Upper lobe of left lung (tissue), 6 donors: ENCODE results near the gene ATG16L1. TPM values are rescaled to one million over a fixed set of nuclear protein-coding genes. Genes with fewer than 3 reads are reported as not detected.

Experiments
- ATAC-seq, 2 donors: fragments of 200-7000 bp; cut with Tn5 transposase; one replicate each; pipeline ENCODE4 v1.9.1; 2022; ENCODE audit warnings: mild to moderate bottlenecking in 2 of 2, moderate library complexity in 2 of 2; ENCODE audit not compliant: low FRiP score in 2 of 2
- DNase-seq, 2 donors: peaks; one replicate each; pipeline ENCODE4 v3.0.0-alpha.2; 2019 to 2020
- H3K27ac ChIP-seq, 4 donors: fragments of 200-600 bp; sonication (generic); one replicate each; pipeline ENCODE4 v1.5.1; 2016 to 2019
- H3K27me3 ChIP-seq, 4 donors: fragments of 200-600 bp; sonication (generic); one replicate each; pipeline ENCODE4 v1.5.1; 2017 to 2019
- H3K36me3 ChIP-seq, 4 donors: fragments of 200-600 bp; sonication (generic); one replicate each; pipeline ENCODE4 v1.5.1; 2016 to 2019
- H3K4me1 ChIP-seq, 4 donors: fragments of 200-600 bp; sonication (generic); one replicate each; pipeline ENCODE4 v1.5.1; 2018 to 2019
- H3K4me3 ChIP-seq, 4 donors: fragments of 200-600 bp; sonication (generic); one replicate each; pipeline ENCODE4 v1.5.1; 2017 to 2019; ENCODE audit warnings: mild to moderate bottlenecking in 2 of 4, moderate library complexity in 1 of 4
- H3K9me3 ChIP-seq, 4 donors: fragments of 200-600 bp; sonication (generic); one replicate each; pipeline ENCODE4 v1.5.1; 2018 to 2019
- EP300 ChIP-seq, 4 donors: sonication (generic); formaldehyde crosslinking; IDR thresholded peaks; one replicate each; pipeline ENCODE4 v1.5.1; 2017; ENCODE audit warnings: antibody characterized with exemption in 4 of 4, control low read depth in 2 of 4
- POLR2A ChIP-seq, 4 donors: fragments of 450-650 bp; IDR thresholded peaks; one replicate each; pipeline ENCODE4 v1.5.1; 2016 to 2017; ENCODE audit warnings: antibody characterized with exemption in 4 of 4, mild to moderate bottlenecking in 2 of 4
- POLR2AphosphoS5 ChIP-seq, 2 donors: sonication (generic); formaldehyde crosslinking; IDR thresholded peaks; one replicate each; pipeline ENCODE4 v1.5.1; 2017; ENCODE audit warnings: antibody characterized with exemption in 2 of 2
- WGBS, 2 donors: methylation state at CpG; one replicate each; pipeline ENCODE4 v1.1.5; 2017 to 2018; 5-methylcytosine and 5-hydroxymethylcytosine counted together
- total RNA-seq, 6 donors: library from RNA; depleted of rRNA in 4 of 6; stranded (reverse); fragments of >200 nt in 4 of 6; gene quantifications; one replicate each; pipeline versions ENCODE4 v1.1.0 to v1.2.1, GENCODE V29; 2016 to 2021
- TF ChIP-seq, protein P1 (sequence below), 6 experiments: fragments of 450-650 bp in 4 of 6; fragments of 200-600 bp in 2 of 6; sonication (generic) in 2 of 6; IDR thresholded peaks; one replicate each; pipeline ENCODE4 v1.5.1; 2016 to 2019; ENCODE audit warnings: antibody characterized with exemption in 6 of 6
- donor health status: DM: no; HTN: no; CAD: no; lungs with moderate emphysema.
- donor health status: DM: no; HTN: yes; CAD: no; lungs with severe emphysema.

Gene ATG16L1
- total RNA-seq, 6 donors from 2014 or later = 22.8 to 33.3 (median 26.4) TPM

DNA sequence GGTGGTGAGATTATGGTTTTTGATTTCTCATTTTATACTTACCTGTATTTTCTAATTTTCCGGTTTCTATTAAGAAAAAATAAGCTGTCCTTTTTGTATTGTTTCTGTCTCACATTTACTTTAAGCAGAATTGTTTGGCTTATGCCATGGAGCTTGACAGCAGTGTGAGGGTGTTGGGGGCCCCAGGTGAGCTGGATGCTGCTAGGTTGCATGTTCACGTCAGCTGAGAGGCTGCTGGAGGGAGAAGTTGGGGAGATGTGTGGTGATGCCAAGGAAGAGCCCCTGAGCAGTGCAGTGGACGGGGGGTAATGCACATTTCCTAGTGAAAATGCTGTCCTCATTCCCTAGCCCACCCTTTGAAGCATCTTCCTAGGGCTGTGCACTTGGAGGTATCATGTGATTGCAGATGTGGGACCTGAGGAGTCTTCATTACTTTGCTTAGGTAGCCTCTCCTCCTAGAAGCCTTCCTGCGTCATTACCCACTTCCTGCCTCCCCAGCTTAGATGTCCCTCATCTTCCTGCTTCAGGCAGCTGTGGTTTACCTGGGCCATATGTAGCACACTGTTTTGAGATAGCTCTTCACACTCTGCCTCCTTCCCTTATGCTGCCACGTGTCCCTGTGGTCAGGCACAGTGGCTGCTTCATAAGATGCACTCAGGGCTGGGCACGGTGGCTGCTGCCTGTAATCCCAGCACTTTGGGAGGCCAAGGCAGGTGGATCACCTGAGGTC is 16.2 kb downstream of the ATG16L1 start:
- Histone ChIP-seq H3K36me3 (peaks cover 36 to 99% (median 57%) of the 10 kb centered on the region in 4 donors), H3K27me3 (no peaks in the 10 kb centered on the region), H3K4me3 (no peak overlapping the region), H3K4me1 (peaks cover 0 to 10% (median 0%) of the 10 kb centered on the region in 4 donors), H3K27ac (peak overlapping the region in 1 of 4 donors; percentile 59), H3K9me3 (no peaks in the 10 kb centered on the region)
- 76 to 81% methylated on average over 6 of the region's 6 CpGs for WGBS, 2 donors
- no peak for TF ChIP-seq EP300 (IDR thresholded peaks at IDR 0.05)
- TF ChIP-seq POLR2AphosphoS5 (IDR thresholded peaks at IDR 0.05) = peak in 1 of 2 donors; percentile 62
- TF ChIP-seq, protein P1, sequence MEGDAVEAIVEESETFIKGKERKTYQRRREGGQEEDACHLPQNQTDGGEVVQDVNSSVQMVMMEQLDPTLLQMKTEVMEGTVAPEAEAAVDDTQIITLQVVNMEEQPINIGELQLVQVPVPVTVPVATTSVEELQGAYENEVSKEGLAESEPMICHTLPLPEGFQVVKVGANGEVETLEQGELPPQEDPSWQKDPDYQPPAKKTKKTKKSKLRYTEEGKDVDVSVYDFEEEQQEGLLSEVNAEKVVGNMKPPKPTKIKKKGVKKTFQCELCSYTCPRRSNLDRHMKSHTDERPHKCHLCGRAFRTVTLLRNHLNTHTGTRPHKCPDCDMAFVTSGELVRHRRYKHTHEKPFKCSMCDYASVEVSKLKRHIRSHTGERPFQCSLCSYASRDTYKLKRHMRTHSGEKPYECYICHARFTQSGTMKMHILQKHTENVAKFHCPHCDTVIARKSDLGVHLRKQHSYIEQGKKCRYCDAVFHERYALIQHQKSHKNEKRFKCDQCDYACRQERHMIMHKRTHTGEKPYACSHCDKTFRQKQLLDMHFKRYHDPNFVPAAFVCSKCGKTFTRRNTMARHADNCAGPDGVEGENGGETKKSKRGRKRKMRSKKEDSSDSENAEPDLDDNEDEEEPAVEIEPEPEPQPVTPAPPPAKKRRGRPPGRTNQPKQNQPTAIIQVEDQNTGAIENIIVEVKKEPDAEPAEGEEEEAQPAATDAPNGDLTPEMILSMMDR (IDR thresholded peaks at IDR 0.05) = no peak
- no peak for TF ChIP-seq POLR2A (IDR thresholded peaks at IDR 0.05)
- ATAC-seq (peak; percentile 35 to 61), DNase-seq (peak in 1 of 2 donors; percentile 52)

DNA sequence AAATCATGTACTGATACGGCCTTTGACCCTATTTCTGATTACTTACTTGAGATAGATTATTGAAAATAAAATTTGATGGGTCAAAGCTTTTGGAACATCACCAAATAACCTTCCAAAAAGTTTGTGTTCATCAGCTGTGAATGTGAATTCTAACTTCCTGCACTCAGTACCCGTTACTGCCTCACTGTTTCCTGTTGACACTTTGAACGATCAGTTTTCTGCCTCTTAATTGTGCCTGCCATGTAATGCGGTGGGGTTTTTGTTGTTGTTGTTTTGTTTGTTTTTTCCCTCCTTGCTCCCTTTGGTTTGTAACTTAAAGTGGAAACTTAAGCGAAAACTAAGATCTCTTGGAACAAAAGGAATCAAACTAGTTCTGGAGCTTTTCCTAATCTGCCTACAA is 18.9 kb downstream of the ATG16L1 start:
- no peak for TF ChIP-seq POLR2A (IDR thresholded peaks at IDR 0.05)
- Histone ChIP-seq H3K9me3 (no peaks in the 10 kb centered on the region), H3K36me3 (peaks cover 30 to 99% (median 57%) of the 10 kb centered on the region in 4 donors), H3K27ac (peak overlapping the region in 3 of 4 donors; percentile 12 to 58 (median 58)), H3K4me3 (no peak overlapping the region), H3K27me3 (no peaks in the 10 kb centered on the region), H3K4me1 (peaks cover 0 to 10% (median 0%) of the 10 kb centered on the region in 4 donors)
- ATAC-seq (no peak), DNase-seq (no peak)
- 58 to 60% methylated on average over 5 of the region's 5 CpGs for WGBS, 2 donors

GRCh38 chr2:233270951-233271350 is 19.5 kb downstream of the ATG16L1 start:
- Histone ChIP-seq H3K27ac (peak overlapping the region in 3 of 4 donors; percentile 12 to 58 (median 58)), H3K9me3 (no peaks in the 10 kb centered on the region), H3K4me3 (no peak overlapping the region), H3K36me3 (peaks cover 26 to 99% (median 57%) of the 10 kb centered on the region in 4 donors), H3K4me1 (peaks cover 0 to 10% (median 0%) of the 10 kb centered on the region in 4 donors), H3K27me3 (no peaks in the 10 kb centered on the region)
- no peak for DNase-seq
- TF ChIP-seq EP300 (IDR thresholded peaks at IDR 0.05) = no peak
- no peak for TF ChIP-seq POLR2A (IDR thresholded peaks at IDR 0.05)
- ATAC-seq = no peak
- 83 to 90% methylated on average over 4 of the region's 4 CpGs for WGBS, 2 donors

GRCh38 chr2:233271693-233272092 is 20.2 kb downstream of the ATG16L1 start:
- DNase-seq (no peak), ATAC-seq (no peak)
- Histone ChIP-seq H3K4me1 (peaks cover 0 to 10% (median 0%) of the 10 kb centered on the region in 4 donors), H3K4me3 (no peak overlapping the region), H3K27me3 (no peaks in the 10 kb centered on the region), H3K9me3 (no peaks in the 10 kb centered on the region), H3K36me3 (peaks cover 22 to 99% (median 57%) of the 10 kb centered on the region in 4 donors), H3K27ac (peak overlapping the region in 2 of 4 donors; percentile 12 to 58)
- WGBS, 2 donors = 71 to 79% methylated on average over 2 of the region's 2 CpGs
- no peak for TF ChIP-seq POLR2A (IDR thresholded peaks at IDR 0.05)
- TF ChIP-seq, protein P1 (IDR thresholded peaks at IDR 0.05) = no peak
- no peak for TF ChIP-seq EP300 (IDR thresholded peaks at IDR 0.05)
- TF ChIP-seq POLR2AphosphoS5 (IDR thresholded peaks at IDR 0.05) = no peak

DNA sequence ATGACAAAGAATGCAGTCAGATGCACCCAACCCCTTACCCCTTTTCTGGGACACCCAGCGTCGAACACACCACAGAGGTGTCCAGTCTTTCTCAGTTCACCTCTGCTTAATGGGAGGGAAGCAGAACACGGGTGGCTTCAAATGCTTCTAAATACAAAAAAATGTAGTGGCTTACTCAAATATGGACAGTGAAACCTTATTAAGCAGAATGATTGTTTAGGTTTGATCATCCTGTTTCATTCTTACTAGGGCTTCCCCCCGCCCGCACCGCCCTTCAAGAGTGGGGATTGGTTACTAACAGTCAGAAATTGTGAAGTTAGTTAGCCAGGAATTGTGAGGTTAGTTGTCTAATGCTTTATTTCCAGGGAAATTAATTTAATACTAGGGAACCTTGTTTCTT is 21.6 kb downstream of the ATG16L1 start:
- Histone ChIP-seq H3K36me3 (peaks cover 29 to 99% (median 57%) of the 10 kb centered on the region in 4 donors), H3K27ac (no peak overlapping the region), H3K9me3 (no peaks in the 10 kb centered on the region), H3K4me3 (no peak overlapping the region), H3K27me3 (no peaks in the 10 kb centered on the region), H3K4me1 (peaks cover 0 to 10% (median 0%) of the 10 kb centered on the region in 4 donors)
- 79 to 94% methylated on average over 6 of the region's 6 CpGs for WGBS, 2 donors
- DNase-seq = no peak
- ATAC-seq = no peak
- TF ChIP-seq POLR2A (IDR thresholded peaks at IDR 0.05) (no peak), EP300 (IDR thresholded peaks at IDR 0.05) (no peak), POLR2AphosphoS5 (IDR thresholded peaks at IDR 0.05) (no peak)
- TF ChIP-seq, protein P1 (IDR thresholded peaks at IDR 0.05) = no peak
